Measurements from ENCODE around the gene LRRC14B.

GRCh38 chr5:204966-205670 is 13.8 kb downstream of the LRRC14B start:
- TF ChIP-seq YY1 (IDR thresholded peaks at IDR 0.05) (no peak), ATF3 (IDR thresholded peaks at IDR 0.05) (no peak), CTCF (IDR thresholded peaks at IDR 0.05; ENCODE audit: low read depth, low read length, missing input control) (no peak), EGR1 (IDR thresholded peaks at IDR 0.05; ENCODE audit: low read depth in 2 of 2) (no peak), TAF1 (conservative IDR thresholded peaks at IDR 0.05) (no peak), FOXA1 (IDR thresholded peaks at IDR 0.05) (no peak), JUND (IDR thresholded peaks at IDR 0.05) (no peak), REST (IDR thresholded peaks at IDR 0.05) (no peak), MAX (IDR thresholded peaks at IDR 0.05) (no peak), RAD21 (IDR thresholded peaks at IDR 0.05) (no peak), GABPA (IDR thresholded peaks at IDR 0.05 in 1 of 2, conservative IDR thresholded peaks at IDR 0.05 in 1 of 2) (no peak)

Measured in liver (tissue), 3 donors.